ENCODE data around the gene ELN. TPM values are rescaled to one million over a fixed set of nuclear protein-coding genes. Genes with fewer than 3 reads are reported as not detected.

ELN gene
- polyA plus RNA-seq, 1 experiment = 2.1 TPM

- CTCF ChIA-PET = interaction anchor here (0.6 to 3.4 kb wide), 9 partner anchors 9 to 434 kb away, joined by 3 to 18 read pairs (median 4); no protein-coding TSS in a partner anchor
These were observed 42.0 kb downstream of the ELN start for GRCh38 chr7:74069790-74070618.

GRCh38 chr7:74070619-74070921 lies 42.6 kb downstream of the ELN start:
- DNase-seq (ENCODE audit: low read depth, low spot score) = no peak
- no peaks in the 10 kb centered on the region for H3K27me3 ChIP-seq (ENCODE audit: control insufficient read depth, insufficient read depth, low read length)
- CTCF ChIA-PET = interaction anchor here (0.6 to 1.4 kb wide), 2 partner anchors 21 to 44 kb away, joined by 3 read pairs; no protein-coding TSS in a partner anchor
- no peak overlapping the region for H3K27ac ChIP-seq (ENCODE audit: low read depth, low read length)
- no peak overlapping the region for H3K4me3 ChIP-seq (ENCODE audit: low read depth, low read length)
- no peak for TF ChIP-seq CTCF (IDR thresholded peaks at IDR 0.05; ENCODE audit: low read depth, low read length)
- H3K9me3 ChIP-seq (ENCODE audit: control insufficient read depth, insufficient read depth, low read length) = no peaks in the 10 kb centered on the region; the same call in 1 of the 2 replicates
- POLR2A ChIA-PET = no interaction called here

More at GRCh38 chr7:74069790-74070618, 42.0 kb downstream of the ELN start:
- POLR2A ChIA-PET = interaction anchor here (0.5 kb wide), 1 partner anchor 333 kb away, joined by 4 read pairs; no protein-coding TSS in a partner anchor
- no peak overlapping the region for H3K27ac ChIP-seq (ENCODE audit: low read depth, low read length)
- no peak for DNase-seq (ENCODE audit: low read depth, low spot score)
- no peaks in the 10 kb centered on the region for H3K27me3 ChIP-seq (ENCODE audit: control insufficient read depth, insufficient read depth, low read length)
- H3K9me3 ChIP-seq (ENCODE audit: control insufficient read depth, insufficient read depth, low read length) = no peaks in the 10 kb centered on the region; the same call in 1 of the 2 replicates
- H3K4me3 ChIP-seq (ENCODE audit: low read depth, low read length) = no peak overlapping the region
- no peak for TF ChIP-seq CTCF (IDR thresholded peaks at IDR 0.05; ENCODE audit: low read depth, low read length)

- Histone ChIP-seq H3K27ac (ENCODE audit: low read depth, low read length) (no peak overlapping the region), H3K27me3 (ENCODE audit: control insufficient read depth, insufficient read depth, low read length) (no peaks in the 10 kb centered on the region), H3K4me3 (ENCODE audit: low read depth, low read length) (no peak overlapping the region), H3K9me3 (ENCODE audit: control insufficient read depth, insufficient read depth, low read length) (no peaks in the 10 kb centered on the region; the same call in 1 of the 2 replicates)
- POLR2A ChIA-PET = no interaction called here
- TF ChIP-seq CTCF (IDR thresholded peaks at IDR 0.05; ENCODE audit: low read depth, low read length) = no peak
- CTCF ChIA-PET = no interaction called here
- DNase-seq (ENCODE audit: low read depth, low spot score) = no peak
These were observed 43.1 kb downstream of the ELN start for GRCh38 chr7:74071121-74071520.

GRCh38 chr7:74074770-74075169 lies 46.8 kb downstream of the ELN start:
- Histone ChIP-seq H3K4me3 (ENCODE audit: low read depth, low read length) (no peak overlapping the region), H3K9me3 (ENCODE audit: control insufficient read depth, insufficient read depth, low read length) (no peaks in the 10 kb centered on the region), H3K27me3 (ENCODE audit: control insufficient read depth, insufficient read depth, low read length) (no peaks in the 10 kb centered on the region), H3K27ac (ENCODE audit: low read depth, low read length) (no peak overlapping the region)
- no peak for DNase-seq (ENCODE audit: low read depth, low spot score)
- ChIA-PET CTCF (no interaction called here), POLR2A (no interaction called here)
- TF ChIP-seq CTCF (IDR thresholded peaks at IDR 0.05; ENCODE audit: low read depth, low read length) = no peak

- ChIA-PET CTCF (interaction anchor here (1.3 to 1.9 kb wide), 2 partner anchors 10 to 322 kb away, joined by 6 to 18 read pairs; no protein-coding TSS in a partner anchor), POLR2A (interaction anchor here (0.5 to 1.2 kb wide), 4 partner anchors 14 to 141 kb away, joined by 3 to 4 read pairs (median 4); no protein-coding TSS in a partner anchor)
- peak overlapping the region; percentile 81 for H3K27ac ChIP-seq (ENCODE audit: low read depth, low read length)
- no peak for TF ChIP-seq CTCF (IDR thresholded peaks at IDR 0.05; ENCODE audit: low read depth, low read length)
- H3K4me3 ChIP-seq (ENCODE audit: low read depth, low read length) = no peak overlapping the region
- H3K9me3 ChIP-seq (ENCODE audit: control insufficient read depth, insufficient read depth, low read length) = no peaks in the 10 kb centered on the region
- no peak for DNase-seq (ENCODE audit: low read depth, low spot score)
- no peaks in the 10 kb centered on the region for H3K27me3 ChIP-seq (ENCODE audit: control insufficient read depth, insufficient read depth, low read length)
These were observed 50.5 kb downstream of the ELN start for GRCh38 chr7:74078461-74078860.
